GM23338 (cell line): ENCODE data around the gene TXNL4B. TPM values are rescaled to one million over a fixed set of nuclear protein-coding genes. Genes with fewer than 3 reads are reported as not detected.
"Not testable (repeated sequence)": the region's sequence is repeated elsewhere in the genome, so short reads cannot be mapped to it uniquely, and the experiment has no call there.

Experiments
- ATAC-seq: fragments of 200-7000 bp; cut with Tn5 transposase; 3 replicates; pipeline ENCODE4 v1.9.1; 2020
- DNase-seq: peaks from one replicate; pipeline ENCODE4 v3.0.0-alpha.2; 2015; ENCODE audit warnings: low spot score
- H2AFZ ChIP-seq: fragments of 200-600 bp; sonication (generic); 2 replicates; pipeline ENCODE4 v1.8.0; 2016; ENCODE audit warnings: antibody characterized with exemption, mild to moderate bottlenecking, moderate library complexity
- H3F3A ChIP-seq: fragments of 200-600 bp; sonication (generic); replicated peaks from 2 replicates; pipeline ENCODE4 v1.8.0; 2017; ENCODE audit warnings: antibody characterized with exemption, mixed run types, low read depth
- H3K27ac ChIP-seq: fragments of 200-600 bp; sonication (generic); 2 replicates; pipeline ENCODE4 v1.6.1; 2016; ENCODE audit warnings: low read depth
- H3K27me3 ChIP-seq: fragments of 200-600 bp; sonication (generic); 2 replicates; pipeline ENCODE4 v1.8.0; 2016; ENCODE audit warnings: mild to moderate bottlenecking, mixed run types, moderate library complexity; ENCODE audit not compliant: insufficient read depth
- H3K36me3 ChIP-seq: fragments of 200-600 bp; sonication (generic); 2 replicates; pipeline ENCODE4 v1.8.0; 2016; ENCODE audit warnings: mild to moderate bottlenecking; ENCODE audit not compliant: insufficient read depth
- H3K4me1 ChIP-seq: fragments of 200-600 bp; sonication (generic); 2 replicates; pipeline ENCODE4 v1.8.0; 2016; ENCODE audit warnings: mild to moderate bottlenecking, moderate library complexity; ENCODE audit not compliant: insufficient read depth
- H3K4me2 ChIP-seq: fragments of 200-600 bp; sonication (generic); 2 replicates; pipeline ENCODE4 v1.7.1; 2017; ENCODE audit warnings: mixed run types
- H3K4me3 ChIP-seq: fragments of 200-600 bp; sonication (generic); 2 replicates; pipeline ENCODE4 v1.6.1; 2016; ENCODE audit warnings: mixed run types
- H3K79me2 ChIP-seq: fragments of 200-600 bp; sonication (generic); replicated peaks from 2 replicates; pipeline ENCODE4 v1.8.0; 2017; ENCODE audit warnings: mild to moderate bottlenecking; ENCODE audit not compliant: insufficient read depth
- H3K9me2 ChIP-seq: fragments of 200-600 bp; sonication (generic); 2 replicates; pipeline ENCODE4 v1.8.0; 2017; ENCODE audit not compliant: insufficient read depth
- H4K20me1 ChIP-seq: fragments of 200-600 bp; sonication (generic); replicated peaks from 2 replicates; pipeline ENCODE4 v1.8.0; 2017; ENCODE audit warnings: mild to moderate bottlenecking; ENCODE audit not compliant: insufficient read depth
- H3K27ac Mint-ChIP-seq: 2 replicates; pipeline ENCODE4 v1.8.0; 2020; ENCODE audit warnings: inconsistent platforms, mild to moderate bottlenecking, moderate library complexity, mixed read lengths
- H3K27me3 Mint-ChIP-seq: 3 replicates; pipeline ENCODE4 v1.8.0; 2022; ENCODE audit warnings: low read depth, mild to moderate bottlenecking, moderate library complexity, mixed read lengths, inconsistent platforms; ENCODE audit not compliant: insufficient read depth, poor library complexity
- H3K36me3 Mint-ChIP-seq: 3 replicates; pipeline ENCODE4 v1.8.0; 2021; ENCODE audit warnings: low read depth, mild to moderate bottlenecking, inconsistent platforms, moderate library complexity, mixed read lengths
- H3K4me1 Mint-ChIP-seq: 3 replicates; pipeline ENCODE4 v1.8.0; 2020; ENCODE audit warnings: mild to moderate bottlenecking, inconsistent platforms, mixed read lengths
- H3K4me3 Mint-ChIP-seq: 3 replicates; pipeline ENCODE4 v1.8.0; 2021; ENCODE audit warnings: moderate library complexity, mild to moderate bottlenecking, inconsistent platforms, mixed read lengths
- H3K9me3 Mint-ChIP-seq: 3 replicates; pipeline ENCODE4 v1.8.0; 2020; ENCODE audit warnings: moderate library complexity, mild to moderate bottlenecking, inconsistent platforms, mixed read lengths
- CREB1 ChIP-seq: fragments of 250-450 bp; sonication (Bioruptor Pico); IDR thresholded peaks from 2 replicates; pipeline ENCODE4 v1.5.0; 2020; ENCODE audit warnings: low read depth, mild to moderate bottlenecking, moderate library complexity
- CTCF ChIP-seq, 2 experiments: fragments of 200-600 bp in 1 of 2; sonication (generic) in 1 of 2; conservative IDR thresholded peaks; 2 replicates each; pipeline versions ENCODE4 v1.5.1 to v1.6.1; 2016 to 2017; ENCODE audit warnings: antibody characterized with exemption in 2 of 2, low read depth in 2 of 2, mild to moderate bottlenecking in 2 of 2, moderate library complexity in 1 of 2
- EZH2 ChIP-seq: fragments of 200-600 bp; sonication (generic); IDR thresholded peaks from one replicate; pipeline ENCODE4 v1.8.0; 2017; ENCODE audit warnings: antibody characterized with exemption, mild to moderate bottlenecking, low read depth; ENCODE audit not compliant: unreplicated experiment
- EZH2phosphoT487 ChIP-seq: fragments of 200-600 bp; sonication (generic); IDR thresholded peaks from one replicate; pipeline ENCODE4 v1.8.1; 2018; ENCODE audit warnings: antibody characterized with exemption; ENCODE audit not compliant: unreplicated experiment
- JUNB ChIP-seq: IDR thresholded peaks from one replicate; pipeline ENCODE4 v1.6.1; 2016; ENCODE audit warnings: antibody characterized with exemption; ENCODE audit not compliant: unreplicated experiment
- POLR2AphosphoS5 ChIP-seq: IDR thresholded peaks from 2 replicates; pipeline ENCODE4 v1.6.1; 2016; ENCODE audit warnings: antibody characterized with exemption, low read depth
- ZNF114 ChIP-seq: fragments of 250-450 bp; sonication (Bioruptor Pico); IDR thresholded peaks from 2 replicates; pipeline ENCODE4 v1.5.0; 2020; ENCODE audit warnings: mild to moderate bottlenecking, moderate library complexity
- ZNF331 ChIP-seq: fragments of 250-450 bp; sonication (Bioruptor Pico); IDR thresholded peaks from 2 replicates; pipeline ENCODE4 v1.5.0; 2020; ENCODE audit warnings: low read depth, mild to moderate bottlenecking, moderate library complexity
- polyA plus RNA-seq: library from polyadenylated mRNA; unstranded; fragments of >200 nt; fragmentation: Nextera tagmentation; extraction: Ambion mirVana; gene quantifications from 2 replicates; pipeline ENCODE4 v1.2.1, GENCODE V29; 2016
- total RNA-seq: library from RNA; depleted of rRNA; stranded (reverse); fragments of >200 nt; shearing (Covaris generic); gene quantifications from 2 replicates; pipeline ENCODE4 v1.2.3, GENCODE V29; 2014

The TXNL4B gene
- total and polyA plus RNA-seq, 2 experiments from 2014 or later: 3.7 to 8.9 TPM

GRCh38 chr16:72083778-72084404 lies 9.5 kb downstream of the TXNL4B start (continued):
- no peak for TF ChIP-seq CTCF (conservative IDR thresholded peaks at IDR 0.05; ENCODE audit: low read depth in 2 of 2)

- H3K79me2 ChIP-seq, H3K9me2 ChIP-seq, H4K20me1 ChIP-seq, H2AFZ ChIP-seq, H3F3A ChIP-seq, DNase-seq, H3K4me1 ChIP-seq, H3K27me3 Mint-ChIP-seq, H3K27me3 ChIP-seq, H3K36me3 ChIP-seq, ATAC-seq, H3K4me2 ChIP-seq, H3K36me3 Mint-ChIP-seq, H3K27ac ChIP-seq, H3K4me1 Mint-ChIP-seq, H3K27ac Mint-ChIP-seq, H3K4me3 Mint-ChIP-seq, H3K4me3 ChIP-seq: not testable (repeated sequence)
- H3K9me3 Mint-ChIP-seq: peaks cover 10% of the 10 kb centered on the region; the same call in 1 of the 3 replicates
Measured at GRCh38 chr16:72076991-72077706, 16.3 kb downstream of the TXNL4B start.

- H3K4me3 ChIP-seq, H2AFZ ChIP-seq, H3K4me3 Mint-ChIP-seq, H3K4me2 ChIP-seq, H3F3A ChIP-seq, H3K27ac Mint-ChIP-seq, H3K27ac ChIP-seq, H3K79me2 ChIP-seq, H3K27me3 ChIP-seq, H3K36me3 Mint-ChIP-seq, H3K4me1 Mint-ChIP-seq, ATAC-seq, H3K27me3 Mint-ChIP-seq, H4K20me1 ChIP-seq, DNase-seq, H3K36me3 ChIP-seq, H3K9me2 ChIP-seq, H3K4me1 ChIP-seq: not testable (repeated sequence)
- H3K9me3 Mint-ChIP-seq: peaks cover 10% of the 10 kb centered on the region; the same call in 1 of the 3 replicates
Measured at GRCh38 chr16:72075067-72075466, 18.4 kb downstream of the TXNL4B start.

GRCh38 chr16:72073560-72074230 lies 19.7 kb downstream of the TXNL4B start:
- Histone ChIP-seq H3K9me2 (no peaks in the 10 kb centered on the region), H3K4me3 (no peak overlapping the region), H3K27me3 (no peaks in the 10 kb centered on the region), H3K4me2 (no peak overlapping the region), H3K79me2 (no peaks in the 10 kb centered on the region), H4K20me1 (no peaks in the 10 kb centered on the region), H3K36me3 (no peaks in the 10 kb centered on the region), H2AFZ (no peak overlapping the region), H3F3A (no peaks in the 10 kb centered on the region), H3K4me1 (no peaks in the 10 kb centered on the region), H3K27ac (no peak overlapping the region)
- Mint-ChIP-seq H3K4me3 (no peak overlapping the region), H3K36me3 (no peaks in the 10 kb centered on the region), H3K9me3 (peaks cover 10% of the 10 kb centered on the region; the same call in 1 of the 3 replicates), H3K27me3 (no peaks in the 10 kb centered on the region), H3K4me1 (peaks cover 4% of the 10 kb centered on the region), H3K27ac (no peak overlapping the region)
- ATAC-seq (no peak), DNase-seq (no peak)
- TF ChIP-seq JUNB (no peak), POLR2AphosphoS5 (no peak), EZH2 (no peak), EZH2phosphoT487 (no peak), CREB1 (no peak), ZNF114 (no peak), ZNF331 (no peak)
